Measurements from ENCODE around the gene ASPSCR1.
"Not testable (repeated sequence)": the region's sequence is repeated elsewhere in the genome, so short reads cannot be mapped to it uniquely, and the experiment has no call there.

Gene ASPSCR1

DNA sequence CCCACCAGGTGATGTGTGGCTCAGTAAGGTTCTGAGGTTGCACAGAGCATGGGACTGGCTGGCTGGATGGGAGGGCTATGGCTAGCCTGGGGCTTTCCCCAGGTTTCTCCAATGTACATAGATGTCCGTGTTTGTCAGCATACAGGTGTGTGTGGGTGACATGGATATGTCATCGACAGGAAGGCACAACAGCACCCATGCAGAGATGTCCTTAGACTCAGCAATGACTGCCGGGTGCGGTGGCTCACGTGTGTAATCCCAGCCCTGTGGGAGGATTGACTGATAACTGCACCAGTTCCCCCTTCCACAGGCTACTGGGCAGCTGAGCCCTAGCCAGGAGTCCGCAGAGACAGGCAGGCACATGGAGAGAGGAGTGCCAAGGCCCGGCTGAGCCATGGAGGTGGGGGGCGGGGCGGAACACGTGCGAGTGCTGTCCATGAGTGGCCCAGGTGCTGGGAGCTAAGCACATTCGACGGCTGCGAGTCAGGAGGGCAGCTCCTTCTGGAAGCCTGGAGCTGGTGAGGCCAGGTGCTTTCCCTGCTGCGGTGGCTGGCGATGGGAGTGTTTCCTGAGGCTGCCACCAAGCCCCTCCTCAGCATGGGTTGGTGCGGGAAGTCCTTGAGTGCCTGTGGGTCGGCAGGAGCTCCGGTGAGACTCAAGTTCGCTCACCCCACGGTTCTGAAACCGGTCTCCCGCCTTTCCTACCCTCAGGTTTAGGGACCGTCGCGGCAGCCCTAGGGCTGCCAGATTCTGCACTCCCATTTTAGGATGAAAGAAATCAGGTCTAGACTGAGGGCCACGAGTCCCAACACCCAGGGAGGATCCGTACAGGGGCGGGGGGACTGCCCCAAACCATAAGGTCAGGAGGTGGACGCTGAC, 858 bp upstream of the ASPSCR1 start:
- H3K4me1 ChIP-seq (ENCODE audit: control insufficient read depth, insufficient read depth, low read length) = peaks cover 19% of the 10 kb centered on the region
- H3K27me3 ChIP-seq (ENCODE audit: control insufficient read depth in 1 of 2, insufficient read depth in 2 of 2, low read length in 2 of 2) = peaks cover 0 to 2% of the 10 kb centered on the region in 2 donors
- peak overlapping the region; percentile 58 for H3K27ac ChIP-seq (ENCODE audit: low read length)
- H3K9ac ChIP-seq (ENCODE audit: low read length in 2 of 2) = peak overlapping the region; percentile 75 to 86
- H3K4me3 ChIP-seq (ENCODE audit: low read length in 2 of 2) = peak overlapping the region; percentile 73 to 83
- peaks cover 0 to 3% of the 10 kb centered on the region in 2 donors for H3K36me3 ChIP-seq (ENCODE audit: control insufficient read depth in 2 of 2, insufficient read depth in 2 of 2, low read length in 2 of 2)
- H3K9me3 ChIP-seq (ENCODE audit: control insufficient read depth in 2 of 2, low read length in 2 of 2) = peaks cover 0 to 2% of the 10 kb centered on the region in 2 donors

GRCh38 chr17:81978524-81979298, 1.3 kb downstream of the ASPSCR1 start:
- H3K27me3 ChIP-seq (ENCODE audit: control insufficient read depth in 1 of 2, insufficient read depth in 2 of 2, low read length in 2 of 2) = no peaks in the 10 kb centered on the region
- peak overlapping the region in 1 of 2 donors; percentile 83 for H3K4me3 ChIP-seq (ENCODE audit: low read length in 2 of 2)
- H3K27ac ChIP-seq (ENCODE audit: low read length) = no peak overlapping the region
- no peaks in the 10 kb centered on the region for H3K9me3 ChIP-seq (ENCODE audit: control insufficient read depth in 2 of 2, low read length in 2 of 2)
- H3K4me1 ChIP-seq (ENCODE audit: control insufficient read depth, insufficient read depth, low read length) = peaks cover 19% of the 10 kb centered on the region
- peaks cover 0 to 3% of the 10 kb centered on the region in 2 donors for H3K36me3 ChIP-seq (ENCODE audit: control insufficient read depth in 2 of 2, insufficient read depth in 2 of 2, low read length in 2 of 2)
- no peak overlapping the region for H3K9ac ChIP-seq (ENCODE audit: low read length in 2 of 2)

DNA sequence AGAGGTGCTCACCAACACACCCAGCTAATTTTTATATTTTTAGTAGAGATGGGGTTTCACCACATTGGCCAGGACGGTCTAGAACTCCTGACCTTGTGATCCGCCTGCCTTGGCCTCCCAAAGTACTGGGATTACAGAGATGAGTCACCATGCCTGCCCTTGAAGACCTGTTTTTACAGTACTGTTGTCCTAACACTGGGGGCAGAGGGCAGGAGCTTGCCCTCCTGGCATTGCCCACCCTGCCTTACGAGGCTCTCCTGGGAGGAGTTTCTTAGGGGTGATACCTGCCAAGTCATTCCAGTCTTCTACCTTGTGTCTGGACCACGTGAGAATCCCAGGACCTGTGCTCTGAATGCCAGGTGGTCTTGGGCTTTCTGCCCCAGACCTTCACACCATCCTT, 2.7 kb downstream of the ASPSCR1 start:
- no peak overlapping the region for H3K4me3 ChIP-seq (ENCODE audit: low read length in 2 of 2)
- no peaks in the 10 kb centered on the region for H3K27me3 ChIP-seq (ENCODE audit: control insufficient read depth in 1 of 2, insufficient read depth in 2 of 2, low read length in 2 of 2)
- no peaks in the 10 kb centered on the region for H3K9me3 ChIP-seq (ENCODE audit: control insufficient read depth in 2 of 2, low read length in 2 of 2)
- H3K36me3 ChIP-seq (ENCODE audit: control insufficient read depth in 2 of 2, insufficient read depth in 2 of 2, low read length in 2 of 2) = peaks cover 4 to 11% of the 10 kb centered on the region in 2 donors
- H3K9ac ChIP-seq (ENCODE audit: low read length in 2 of 2) = no peak overlapping the region
- H3K27ac ChIP-seq (ENCODE audit: low read length) = no peak overlapping the region
- peaks cover 19% of the 10 kb centered on the region for H3K4me1 ChIP-seq (ENCODE audit: control insufficient read depth, insufficient read depth, low read length)

GRCh38 chr17:81980707-81981343, 3.4 kb downstream of the ASPSCR1 start:
- no peaks in the 10 kb centered on the region for H3K9me3 ChIP-seq (ENCODE audit: control insufficient read depth in 2 of 2, low read length in 2 of 2)
- H3K4me3 ChIP-seq (ENCODE audit: low read length in 2 of 2) = no peak overlapping the region

GRCh38 chr17:81981511-81981910, 4.1 kb downstream of the ASPSCR1 start:
- H3K9ac ChIP-seq (ENCODE audit: low read length in 2 of 2); H3K4me3 ChIP-seq (ENCODE audit: low read length in 2 of 2); H3K27me3 ChIP-seq (ENCODE audit: control insufficient read depth in 1 of 2, insufficient read depth in 2 of 2, low read length in 2 of 2); H3K27ac ChIP-seq (ENCODE audit: low read length); H3K9me3 ChIP-seq (ENCODE audit: control insufficient read depth in 2 of 2, low read length in 2 of 2): not testable (repeated sequence)
- Histone ChIP-seq H3K4me1 (ENCODE audit: control insufficient read depth, insufficient read depth, low read length) (peaks cover 15% of the 10 kb centered on the region), H3K36me3 (ENCODE audit: control insufficient read depth in 2 of 2, insufficient read depth in 2 of 2, low read length in 2 of 2) (peaks cover 14 to 17% of the 10 kb centered on the region in 2 donors)

More at GRCh38 chr17:81980707-81981343, 3.4 kb downstream of the ASPSCR1 start:
- Histone ChIP-seq H3K27ac (ENCODE audit: low read length) (no peak overlapping the region), H3K4me1 (ENCODE audit: control insufficient read depth, insufficient read depth, low read length) (peaks cover 19% of the 10 kb centered on the region), H3K36me3 (ENCODE audit: control insufficient read depth in 2 of 2, insufficient read depth in 2 of 2, low read length in 2 of 2) (peaks cover 11 to 17% of the 10 kb centered on the region in 2 donors), H3K27me3 (ENCODE audit: control insufficient read depth in 1 of 2, insufficient read depth in 2 of 2, low read length in 2 of 2) (no peaks in the 10 kb centered on the region), H3K9ac (ENCODE audit: low read length in 2 of 2) (no peak overlapping the region)

DNA sequence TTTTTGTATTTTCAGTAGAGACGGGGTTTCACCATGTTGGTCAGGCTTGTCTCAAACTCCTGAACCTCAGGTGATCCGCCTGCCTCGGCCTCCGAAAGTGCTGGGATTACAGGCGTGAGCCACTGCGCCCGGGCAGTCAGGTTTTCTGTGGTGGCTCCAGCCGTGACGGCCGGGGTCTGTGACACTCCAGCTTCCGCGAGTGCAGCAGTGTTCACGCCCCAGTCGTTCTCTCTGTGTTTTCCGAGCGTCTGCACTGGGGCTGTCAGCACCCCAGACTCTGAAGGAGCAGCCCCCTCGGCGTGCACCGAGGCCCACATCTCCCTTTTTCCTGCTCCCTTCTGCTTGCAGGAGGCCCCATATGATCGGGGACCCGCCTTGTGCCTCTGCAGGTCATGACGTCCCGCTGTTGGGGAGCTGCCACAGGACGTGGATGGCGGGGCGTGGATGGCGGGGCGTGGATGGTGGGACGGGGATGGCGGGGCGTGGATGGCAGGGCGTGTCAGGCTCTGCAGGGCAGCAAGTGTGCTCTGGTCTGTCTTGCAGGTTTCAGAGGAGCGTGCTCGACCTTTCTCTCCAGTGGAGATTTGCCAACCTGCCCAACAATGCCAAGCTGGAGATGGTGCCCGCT, 5.7 kb downstream of the ASPSCR1 start:
- Histone ChIP-seq H3K9ac (ENCODE audit: low read length in 2 of 2) (no peak overlapping the region), H3K4me1 (ENCODE audit: control insufficient read depth, insufficient read depth, low read length) (peaks cover 8% of the 10 kb centered on the region), H3K27ac (ENCODE audit: low read length) (no peak overlapping the region), H3K27me3 (ENCODE audit: control insufficient read depth in 1 of 2, insufficient read depth in 2 of 2, low read length in 2 of 2) (no peaks in the 10 kb centered on the region), H3K9me3 (ENCODE audit: control insufficient read depth in 2 of 2, low read length in 2 of 2) (no peaks in the 10 kb centered on the region), H3K36me3 (ENCODE audit: control insufficient read depth in 2 of 2, insufficient read depth in 2 of 2, low read length in 2 of 2) (peaks cover 16 to 17% of the 10 kb centered on the region in 2 donors), H3K4me3 (ENCODE audit: low read length in 2 of 2) (no peak overlapping the region)

- Histone ChIP-seq H3K9me3 (ENCODE audit: control insufficient read depth in 2 of 2, low read length in 2 of 2) (no peaks in the 10 kb centered on the region), H3K4me1 (ENCODE audit: control insufficient read depth, insufficient read depth, low read length) (peaks cover 2% of the 10 kb centered on the region), H3K9ac (ENCODE audit: low read length in 2 of 2) (no peak overlapping the region), H3K27me3 (ENCODE audit: control insufficient read depth in 1 of 2, insufficient read depth in 2 of 2, low read length in 2 of 2) (no peaks in the 10 kb centered on the region), H3K27ac (ENCODE audit: low read length) (no peak overlapping the region), H3K36me3 (ENCODE audit: control insufficient read depth in 2 of 2, insufficient read depth in 2 of 2, low read length in 2 of 2) (peaks cover 16 to 17% of the 10 kb centered on the region in 2 donors), H3K4me3 (ENCODE audit: low read length in 2 of 2) (no peak overlapping the region)
Measured at GRCh38 chr17:81983639-81984373, 6.4 kb downstream of the ASPSCR1 start.

GRCh38 chr17:81984773-81985410, 7.5 kb downstream of the ASPSCR1 start:
- H3K9me3 ChIP-seq (ENCODE audit: control insufficient read depth in 2 of 2, low read length in 2 of 2) = no peaks in the 10 kb centered on the region
- H3K27me3 ChIP-seq (ENCODE audit: control insufficient read depth in 1 of 2, insufficient read depth in 2 of 2, low read length in 2 of 2) = no peaks in the 10 kb centered on the region
- H3K4me1 ChIP-seq (ENCODE audit: control insufficient read depth, insufficient read depth, low read length) = no peaks in the 10 kb centered on the region
- no peak overlapping the region for H3K4me3 ChIP-seq (ENCODE audit: low read length in 2 of 2)
- no peak overlapping the region for H3K27ac ChIP-seq (ENCODE audit: low read length)
- peaks cover 16 to 17% of the 10 kb centered on the region in 2 donors for H3K36me3 ChIP-seq (ENCODE audit: control insufficient read depth in 2 of 2, insufficient read depth in 2 of 2, low read length in 2 of 2)
- H3K9ac ChIP-seq (ENCODE audit: low read length in 2 of 2) = no peak overlapping the region

GRCh38 chr17:81986606-81987005, 9.2 kb downstream of the ASPSCR1 start:
- no peak overlapping the region for H3K27ac ChIP-seq (ENCODE audit: low read length)
- peaks cover 14 to 16% of the 10 kb centered on the region in 2 donors for H3K36me3 ChIP-seq (ENCODE audit: control insufficient read depth in 2 of 2, insufficient read depth in 2 of 2, low read length in 2 of 2)
- H3K4me3 ChIP-seq (ENCODE audit: low read length in 2 of 2) = no peak overlapping the region
- H3K9me3 ChIP-seq (ENCODE audit: control insufficient read depth in 2 of 2, low read length in 2 of 2) = no peaks in the 10 kb centered on the region
- H3K27me3 ChIP-seq (ENCODE audit: control insufficient read depth in 1 of 2, insufficient read depth in 2 of 2, low read length in 2 of 2) = no peaks in the 10 kb centered on the region
- H3K9ac ChIP-seq (ENCODE audit: low read length in 2 of 2) = no peak overlapping the region
- peaks cover 8% of the 10 kb centered on the region for H3K4me1 ChIP-seq (ENCODE audit: control insufficient read depth, insufficient read depth, low read length)

Measured in stomach smooth muscle (tissue), 2 donors.